ENCODE results near the gene ADAM10.

The ADAM10 gene

DNA sequence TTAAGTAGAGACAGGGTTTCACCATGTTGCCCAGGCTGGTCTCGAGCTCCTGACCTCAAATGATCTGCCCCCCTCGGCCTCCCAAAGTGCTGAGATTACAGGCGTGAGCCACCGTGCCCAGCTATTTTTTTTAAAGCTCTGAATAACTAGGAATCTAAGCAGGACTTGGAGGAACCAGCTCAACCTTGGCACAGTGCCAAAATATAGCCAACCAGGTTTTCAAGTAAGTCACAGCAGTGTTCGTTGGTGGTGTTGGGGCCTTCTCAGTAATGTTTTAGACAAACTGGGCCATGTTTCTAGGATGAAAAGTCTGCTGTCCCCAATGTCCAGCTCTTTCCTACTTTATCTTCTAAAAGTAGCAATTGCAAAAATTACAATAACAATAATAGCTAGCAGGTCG is 6.4 kb upstream of the ADAM10 start:
- no peak for DNase-seq

DNA sequence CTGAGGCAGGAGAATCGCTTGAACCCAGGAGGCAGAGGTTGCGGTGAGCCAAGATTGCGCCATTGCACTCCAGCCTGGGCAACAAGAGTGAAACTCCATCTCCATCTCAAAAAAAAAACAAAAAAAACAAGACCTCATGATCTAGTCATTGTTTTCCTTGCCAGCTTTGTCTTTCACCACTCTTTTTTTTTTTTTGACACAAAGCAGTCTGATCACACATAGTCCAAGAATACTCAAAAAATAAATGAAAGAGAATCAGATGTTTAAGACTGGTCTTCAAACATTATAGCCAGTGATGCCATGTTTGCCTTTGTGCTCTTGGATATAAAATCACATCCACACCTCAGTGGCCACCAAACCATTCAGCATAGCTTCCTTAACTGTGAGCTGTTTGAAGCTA is 5.8 kb upstream of the ADAM10 start:
- no peak for DNase-seq

DNA sequence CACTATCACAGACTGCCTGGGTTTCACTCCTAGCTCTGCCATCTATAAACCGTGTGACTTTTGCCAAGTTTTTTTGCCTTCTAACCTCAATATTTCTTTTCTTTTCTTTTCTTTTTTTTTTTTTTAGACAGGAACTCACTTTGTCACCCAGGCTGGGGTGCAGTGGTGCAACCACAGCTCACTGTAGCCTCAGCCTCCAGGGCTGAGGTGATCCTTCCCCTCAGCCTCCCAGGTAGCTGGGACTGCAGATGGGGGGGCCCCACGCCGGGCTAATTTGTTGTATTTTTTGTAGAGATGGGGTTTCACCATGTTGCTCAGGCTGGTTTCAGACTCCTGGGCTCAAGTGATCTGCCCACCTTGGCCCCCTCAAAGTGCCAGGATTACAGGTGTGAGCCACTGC is 3.2 kb upstream of the ADAM10 start:
- DNase-seq, result no peak

DNA sequence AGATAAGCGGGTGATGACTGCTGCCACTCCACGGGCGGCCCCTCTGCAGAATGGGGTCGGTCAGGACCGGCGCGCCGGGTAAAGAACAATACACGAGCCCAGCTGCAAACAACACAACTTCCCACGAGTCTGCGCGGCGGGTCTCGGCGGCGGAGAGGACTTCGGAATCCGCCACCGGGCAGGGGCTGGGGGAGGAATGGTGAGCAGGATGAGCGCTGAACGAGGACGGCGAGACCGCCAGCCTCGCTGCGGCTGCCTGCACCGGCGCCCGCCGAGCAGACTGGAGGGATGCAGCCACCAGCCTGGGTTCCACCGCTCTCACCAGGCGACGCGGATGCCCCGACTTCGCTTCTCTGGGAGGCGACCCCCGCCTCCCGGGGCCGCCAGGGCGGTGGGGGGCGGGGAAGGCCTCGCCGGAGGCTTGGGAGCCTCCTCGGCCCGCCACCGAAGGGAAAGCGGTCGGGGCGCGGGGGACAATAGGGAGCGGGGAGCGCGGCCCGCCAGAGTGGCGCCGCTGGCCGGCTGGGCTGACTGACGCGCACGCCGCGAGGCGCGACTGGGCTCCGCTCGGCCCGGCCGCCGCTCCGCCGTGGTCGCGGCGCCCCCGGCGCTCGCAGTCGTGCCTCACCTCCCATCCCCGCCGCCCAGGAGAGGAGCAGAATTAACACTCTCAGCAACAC is 515 bp downstream of the ADAM10 start:
- no peak for DNase-seq

DNA sequence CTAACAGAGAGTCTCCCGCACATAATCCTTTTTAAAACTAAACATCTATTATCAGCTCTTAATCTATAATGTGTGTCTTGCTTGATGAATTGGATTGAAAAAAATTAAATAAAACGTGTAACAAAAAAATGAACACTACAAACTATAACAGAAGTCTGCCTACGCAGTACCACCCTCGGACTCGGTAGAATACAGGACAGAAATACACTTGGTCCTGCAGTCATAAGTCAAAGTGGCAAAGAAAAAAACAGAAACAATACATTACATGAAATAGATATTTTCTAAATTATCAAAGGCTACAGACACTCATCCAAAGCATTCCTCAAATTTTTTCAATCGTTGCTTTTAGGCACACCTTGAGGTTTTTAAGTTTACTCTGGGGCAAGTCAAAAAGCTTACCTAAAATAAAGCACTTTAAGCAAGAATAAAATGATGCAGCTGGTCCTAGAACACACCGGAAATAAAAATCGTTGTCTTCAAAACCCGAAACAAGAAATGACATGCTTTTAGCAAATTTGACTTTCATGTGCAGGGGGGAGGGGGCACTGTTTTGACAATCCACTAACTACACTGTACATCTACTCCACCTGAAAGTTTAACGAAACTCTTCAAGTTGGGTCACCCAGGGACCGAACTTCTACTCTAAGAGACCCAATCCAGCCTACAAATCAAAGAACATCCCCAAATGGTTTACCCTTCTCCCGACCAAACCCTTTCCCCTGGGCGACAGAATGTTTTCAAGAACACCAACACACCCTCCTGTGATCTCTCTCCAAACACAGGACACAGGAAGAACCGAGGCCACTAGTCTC is 1.3 kb downstream of the ADAM10 start:
- no peak for DNase-seq

DNA sequence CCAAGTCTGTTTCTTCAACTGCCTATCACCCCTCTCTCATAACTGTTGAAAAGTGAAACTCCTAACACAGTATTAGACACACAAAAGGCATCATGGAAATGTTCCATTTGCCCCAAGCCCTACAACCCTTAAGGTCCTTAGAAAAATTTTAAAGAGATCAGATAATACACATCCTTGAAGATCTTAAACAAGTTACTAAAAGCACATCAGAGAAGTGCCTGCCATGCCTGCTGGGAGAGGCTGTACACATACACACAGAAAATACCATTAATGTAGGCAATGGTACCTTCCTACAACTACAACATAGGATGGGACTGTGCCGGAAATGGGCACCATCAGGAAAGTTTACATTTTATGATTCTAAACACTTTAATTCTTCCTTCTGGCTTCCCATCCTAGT is 3.3 kb downstream of the ADAM10 start:
- no peak for DNase-seq

DNA sequence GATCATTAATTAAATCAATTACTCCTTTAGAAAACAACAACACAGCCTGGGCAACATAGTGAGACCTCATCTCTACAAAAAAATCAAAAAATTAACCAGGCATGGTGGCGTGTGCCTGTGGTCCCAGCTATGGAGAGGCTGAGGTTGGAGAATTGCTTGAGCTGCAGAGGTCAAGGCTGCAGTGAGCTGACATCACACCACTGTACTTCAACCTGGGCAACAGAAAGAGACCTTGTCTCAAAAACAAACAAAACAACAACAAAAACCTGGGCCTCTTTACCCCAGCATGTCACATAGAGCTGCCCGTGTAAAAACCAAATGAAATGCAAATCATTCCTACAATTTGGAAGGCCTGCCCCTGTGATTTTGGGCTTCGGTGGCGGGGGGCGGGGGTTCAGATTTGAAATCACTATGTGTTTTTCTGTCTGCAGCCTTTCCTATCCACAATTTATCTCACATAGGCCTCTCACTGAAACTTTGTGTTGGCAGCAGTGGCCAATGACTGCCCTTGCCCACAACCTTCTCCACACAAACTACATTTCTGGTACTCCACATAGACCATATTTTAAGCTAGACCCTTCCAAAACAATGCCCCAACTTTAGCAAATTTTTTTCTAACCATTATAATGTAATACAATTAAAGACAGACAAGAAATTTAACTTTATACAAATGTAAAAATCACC is 6.5 kb downstream of the ADAM10 start:
- no peak for DNase-seq

DNA sequence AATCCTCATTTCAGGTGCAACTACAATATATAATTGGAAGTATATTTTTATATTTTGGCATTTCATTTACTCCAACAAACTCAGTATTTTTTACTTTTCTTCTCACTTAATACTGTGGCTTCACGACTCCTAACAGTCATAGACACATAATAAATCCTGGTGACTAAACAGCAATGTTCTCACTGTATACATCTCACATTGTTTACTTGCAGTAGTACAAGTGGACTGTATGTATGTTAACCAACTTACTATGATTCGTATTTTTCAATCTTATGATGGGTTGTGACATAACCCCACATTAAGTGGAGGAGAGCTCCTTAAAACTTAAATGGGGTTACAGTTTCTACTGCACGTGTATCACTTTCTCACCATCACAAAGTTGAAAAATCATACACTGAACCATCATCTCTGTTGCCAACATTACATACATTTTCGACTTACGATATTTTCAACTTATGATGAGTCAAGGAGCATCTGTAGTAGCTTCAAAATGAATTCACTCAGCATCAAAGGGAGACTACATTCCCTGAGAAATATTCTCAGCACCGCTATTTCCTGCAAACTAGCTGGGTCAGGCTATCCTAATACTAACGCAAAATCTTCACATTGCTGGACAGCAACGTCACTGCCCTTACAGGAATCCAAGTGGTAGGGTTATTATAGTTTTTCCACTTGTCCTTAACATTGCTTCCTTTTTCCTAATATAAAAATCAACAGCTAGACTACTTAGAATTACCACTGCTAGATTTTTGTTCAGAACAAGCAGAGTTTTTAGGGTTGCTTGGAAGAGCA is 7.3 kb downstream of the ADAM10 start:
- no peak for DNase-seq

DNA sequence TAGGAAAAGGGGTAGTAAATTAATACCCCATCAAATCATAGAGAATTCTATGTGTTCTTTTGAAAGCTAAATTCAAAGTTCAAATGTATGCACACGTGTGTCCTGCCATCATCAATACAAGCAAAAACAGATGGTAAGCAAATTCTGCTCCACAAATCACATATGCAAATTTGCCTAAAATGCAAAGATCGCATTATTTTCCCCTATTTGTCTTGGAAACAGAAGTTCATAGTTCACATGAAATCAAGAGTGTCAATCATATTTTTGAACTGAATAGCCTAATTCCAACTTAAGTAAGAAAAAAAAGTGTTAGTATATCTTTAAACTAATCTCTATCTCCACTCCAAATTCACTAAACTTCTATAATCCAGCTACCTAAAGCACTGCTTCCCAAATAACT is 8.5 kb downstream of the ADAM10 start:
- no peak for DNase-seq

DNA sequence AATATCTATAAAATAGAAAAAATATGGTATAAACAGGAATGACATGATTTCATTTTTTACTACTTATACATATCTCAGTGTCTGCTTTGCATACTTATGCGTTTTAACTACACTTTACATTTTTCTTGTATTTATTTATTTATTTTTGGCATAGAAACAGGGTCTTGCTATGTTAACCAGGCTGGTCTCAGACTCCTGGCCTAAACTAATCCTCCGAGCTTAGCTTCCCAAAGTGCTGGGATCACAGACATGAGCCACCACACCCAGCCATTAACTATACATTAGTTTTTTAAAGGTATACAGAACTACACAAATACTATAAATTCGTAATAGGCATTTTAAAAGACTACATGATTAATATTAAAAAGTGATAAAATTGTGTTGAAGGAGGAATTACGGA is 9.1 kb downstream of the ADAM10 start:
- DNase-seq, result no peak

DNA sequence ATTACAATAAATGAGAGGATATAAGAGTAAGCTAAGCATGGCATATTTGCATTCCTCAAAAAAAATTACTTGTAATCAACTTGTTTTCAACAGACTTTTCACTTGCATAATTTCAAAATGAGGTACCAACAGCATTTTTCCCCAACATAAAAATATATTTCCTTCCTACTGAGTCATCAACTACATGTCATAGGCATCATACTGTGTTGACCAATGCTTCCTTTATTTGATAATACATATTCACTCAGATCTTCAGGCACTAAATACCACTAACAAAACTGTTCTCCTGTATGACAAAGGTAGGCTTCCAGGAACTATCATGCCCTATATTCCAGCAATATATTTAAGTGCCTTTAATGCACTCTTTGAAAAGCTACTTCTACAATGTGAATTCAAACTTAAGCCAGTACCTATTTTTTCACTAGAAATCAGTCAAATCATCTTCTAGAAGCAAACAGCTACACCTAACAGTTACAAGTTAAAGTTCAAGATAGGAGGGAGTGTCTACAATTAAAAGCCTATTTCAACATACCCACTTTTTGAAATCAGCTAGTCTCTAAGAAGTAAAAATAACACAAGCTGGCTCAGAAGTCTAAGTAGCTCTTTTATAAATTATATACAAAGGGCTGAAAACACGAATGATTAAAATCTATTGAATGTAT is 11.3 kb downstream of the ADAM10 start:
- DNase-seq, result peak; percentile 48

DNA sequence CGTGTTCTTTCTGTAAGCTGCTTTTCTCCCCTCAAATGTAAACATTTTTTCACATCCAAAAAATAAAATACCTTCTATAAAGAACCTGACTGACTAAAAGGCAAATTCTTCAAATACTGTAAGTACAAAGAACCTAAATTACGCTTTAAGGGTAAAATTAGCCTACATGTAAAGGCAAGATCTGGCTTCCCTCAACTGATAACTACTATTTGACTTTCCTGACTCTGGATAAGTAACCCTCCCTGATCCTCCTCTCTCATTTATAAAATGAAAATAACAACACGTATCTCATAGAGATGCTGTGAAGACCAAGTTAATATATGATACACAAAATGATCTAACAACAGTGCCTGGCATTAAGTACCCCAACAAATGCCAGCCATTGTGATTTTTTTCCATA is 12.2 kb downstream of the ADAM10 start:
- no peak for DNase-seq

DNA sequence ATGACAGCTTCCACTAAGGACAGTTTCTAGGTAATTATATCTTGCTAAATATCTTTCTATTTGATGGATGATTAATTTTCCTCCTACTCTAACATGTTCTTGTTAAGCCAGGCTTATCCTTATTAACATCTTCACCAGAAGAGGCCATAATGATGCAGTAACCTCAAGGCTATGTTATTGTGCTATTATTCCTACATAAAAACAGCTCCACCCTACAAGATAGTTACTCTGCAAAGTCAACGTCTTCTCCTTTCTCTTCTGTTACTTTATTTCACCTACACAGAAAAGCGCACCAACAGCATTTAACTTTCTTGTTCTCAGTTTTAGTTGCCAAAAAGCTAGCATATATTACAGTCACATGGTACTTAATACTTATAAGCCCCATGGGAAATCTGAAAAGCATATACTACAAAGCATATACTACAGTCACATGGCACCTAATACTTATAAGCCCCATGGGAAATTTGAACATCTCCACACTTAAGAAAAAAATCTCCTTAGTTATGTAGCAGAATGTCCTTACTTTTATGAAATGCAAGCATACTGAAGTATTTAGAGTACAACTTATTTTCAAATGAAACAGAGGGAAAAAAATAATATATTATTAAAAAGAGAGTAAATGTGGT is 13.4 kb downstream of the ADAM10 start:
- no peak for DNase-seq

DNA sequence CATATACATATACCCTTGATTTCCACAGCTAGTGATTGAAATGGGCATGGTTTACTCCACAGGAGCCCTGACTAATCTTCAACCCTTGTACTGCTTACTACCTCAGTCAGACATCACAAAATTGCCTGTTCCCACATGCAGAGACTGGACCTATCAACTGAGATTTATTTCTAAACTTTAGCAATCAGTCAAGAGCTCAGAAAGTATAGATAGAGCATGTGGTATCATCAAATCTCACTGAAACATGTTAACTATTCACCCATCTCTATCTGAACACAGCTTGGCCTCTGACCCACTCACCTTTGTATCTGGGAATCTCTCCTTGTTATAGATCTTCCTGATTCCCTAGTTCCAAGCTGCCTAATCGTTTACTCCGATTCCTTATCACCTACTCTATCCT is 14.6 kb downstream of the ADAM10 start:
- DNase-seq, result no peak

DNA sequence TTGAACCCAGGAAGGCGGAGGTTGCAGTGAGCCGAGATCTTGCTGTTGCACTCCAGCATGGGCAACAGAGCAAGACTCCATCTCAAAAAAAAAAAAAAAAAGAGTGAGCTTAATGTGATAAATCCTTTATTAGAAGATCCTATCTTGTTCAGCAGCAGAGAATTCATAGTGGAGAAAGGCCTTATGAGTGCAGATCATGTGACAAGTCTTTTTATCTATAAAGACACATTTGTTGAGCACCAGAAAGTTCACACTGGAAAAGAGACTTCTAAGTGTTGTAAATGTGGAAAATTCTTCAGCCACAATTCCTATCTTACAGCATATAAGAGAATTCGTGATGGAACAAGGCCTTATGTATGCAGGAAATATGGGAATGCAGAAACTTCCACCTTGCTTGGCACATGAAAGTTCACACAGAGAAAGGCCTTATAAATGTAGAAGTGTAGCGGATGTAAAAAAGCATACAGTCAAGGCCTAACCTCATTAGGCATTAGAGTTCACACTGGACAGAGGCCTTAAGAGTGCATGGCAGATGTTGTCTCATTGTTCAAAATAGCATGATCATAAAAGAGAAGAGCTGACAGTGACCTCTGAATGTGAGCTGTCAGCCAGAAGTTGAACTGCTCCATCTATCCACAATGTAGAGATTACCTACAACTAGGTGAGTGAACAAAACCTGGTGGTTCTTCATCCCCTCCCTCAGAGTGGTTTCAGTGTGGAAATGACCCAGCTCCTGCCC is 16.7 kb downstream of the ADAM10 start:
- no peak for DNase-seq

DNA sequence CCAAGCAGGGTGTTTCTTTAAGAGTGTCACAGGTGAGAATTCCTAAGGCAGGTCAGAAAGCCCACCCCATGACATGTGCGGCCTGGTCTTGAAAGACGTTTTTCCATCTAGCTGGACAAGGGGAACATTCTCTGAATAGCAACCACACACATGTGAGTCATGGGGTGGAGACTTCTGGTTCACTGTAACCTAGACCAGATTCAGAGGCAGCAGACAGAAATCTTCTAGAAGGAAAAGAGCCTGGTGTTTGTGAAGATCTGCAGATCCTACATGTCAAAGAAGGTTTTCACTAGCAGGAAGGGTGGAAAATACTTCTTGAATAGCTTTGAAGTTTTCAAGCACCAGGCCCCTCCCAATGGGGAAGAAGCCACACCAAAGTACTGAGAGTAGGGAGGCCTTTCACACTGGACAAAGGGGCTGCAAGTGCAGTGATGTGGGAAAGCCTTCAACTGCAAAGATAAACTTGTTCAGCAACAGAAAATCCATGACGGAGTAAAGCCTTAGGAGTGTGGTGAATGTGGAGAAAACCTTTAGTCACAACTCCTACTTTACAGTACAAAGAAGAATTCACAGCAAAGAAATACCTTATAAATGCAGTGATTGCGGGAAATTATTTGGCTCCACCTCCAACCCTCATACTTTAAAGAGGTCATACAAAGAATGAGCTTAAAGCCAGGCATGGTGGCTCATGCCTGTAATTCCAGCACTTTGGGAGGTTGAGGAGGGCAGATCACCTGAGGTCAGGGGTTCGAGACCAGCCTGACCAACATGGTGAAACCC is 17.6 kb downstream of the ADAM10 start:
- DNase-seq, result no peak

DNA sequence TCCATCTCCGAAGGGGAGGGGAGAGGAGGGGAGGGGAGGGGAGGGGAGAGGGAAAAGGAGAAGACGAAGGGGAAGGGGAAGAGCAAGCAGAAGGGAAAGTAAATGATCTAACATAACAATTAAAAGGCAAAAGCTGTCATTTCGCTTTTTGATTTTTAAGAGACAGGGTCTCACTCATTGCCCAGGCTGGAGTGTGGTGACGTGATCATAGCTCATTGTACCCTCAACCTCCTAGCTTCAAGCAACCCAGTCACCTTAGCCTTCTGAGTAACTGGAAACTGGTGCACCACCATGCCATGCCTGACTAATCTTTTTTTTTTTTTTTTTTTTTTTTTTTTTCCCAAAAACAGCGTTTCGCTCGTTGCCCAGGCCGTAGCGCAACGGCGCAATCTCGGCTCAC is 22.6 kb downstream of the ADAM10 start:
- DNase-seq, result no peak

DNA sequence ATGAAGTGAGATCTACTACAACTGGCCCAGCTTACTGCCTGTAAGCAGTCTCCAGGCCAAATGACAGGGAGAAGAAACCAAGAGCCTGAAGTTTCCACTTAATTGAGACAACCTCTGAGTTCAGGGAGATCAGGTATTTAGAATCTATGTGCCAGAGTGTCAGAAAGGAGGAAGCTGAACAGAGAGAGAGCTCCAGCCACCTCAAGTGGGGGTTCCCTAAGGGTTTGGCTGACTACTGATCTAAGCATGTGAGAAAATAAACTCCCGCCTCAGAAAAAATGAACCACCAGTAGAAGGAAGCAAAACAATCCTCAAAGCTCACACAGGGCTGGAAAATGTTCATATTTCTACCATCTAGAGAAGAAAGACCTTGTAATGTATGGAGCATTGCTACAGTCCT is 25.0 kb downstream of the ADAM10 start:
- peak; percentile 41 for DNase-seq

DNA sequence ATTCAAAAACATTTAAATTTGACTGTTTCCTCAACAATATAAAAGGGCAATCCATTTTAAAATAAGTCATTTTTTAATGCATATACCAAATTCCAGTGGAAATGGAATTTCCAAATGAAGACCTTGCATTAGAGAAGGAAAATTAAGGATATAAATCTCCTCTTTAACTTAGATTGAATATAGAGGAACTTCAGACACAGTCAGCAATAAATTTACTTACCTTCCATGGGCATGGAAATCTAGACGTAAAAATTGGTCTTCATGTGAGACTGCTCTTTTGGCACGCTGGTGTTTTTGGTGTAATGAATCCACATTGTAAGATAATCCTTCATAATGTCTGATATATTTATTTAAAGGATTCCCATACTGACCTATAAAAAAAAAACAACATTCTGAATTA is 32.1 kb downstream of the ADAM10 start:
- no peak for DNase-seq

DNA sequence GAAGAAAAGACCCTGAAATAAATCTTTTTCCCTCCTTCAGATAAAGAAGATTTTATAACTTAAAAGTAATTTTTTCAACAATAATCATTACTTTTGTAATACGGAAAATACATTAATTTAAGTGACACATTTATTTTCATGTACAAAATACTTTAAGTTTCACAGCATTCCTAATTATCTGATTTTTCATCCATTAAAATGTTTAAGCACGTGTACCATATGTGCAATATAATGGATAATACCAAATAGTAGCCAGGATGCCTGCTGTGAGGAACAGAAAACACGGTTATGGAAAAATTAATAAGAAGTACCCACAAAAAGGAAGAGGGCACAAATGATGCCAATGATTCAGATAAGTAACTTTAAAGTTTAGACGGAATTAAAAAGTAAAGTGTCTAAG is 33.5 kb downstream of the ADAM10 start:
- DNase-seq, result no peak
